GM21447 (cell line): ENCODE data around the gene POU2F2.

Experiments
- ATAC-seq: cut with Tn5 transposase; IDR thresholded peaks from one replicate; pipeline ENCODE4 v1.9.1; 2021; ENCODE audit not compliant: unreplicated experiment

The POU2F2 gene

GRCh38 chr19:42132030-42132628 lies at the start of gene POU2F2:
TSS of gene POU2F2 (minus strand) at chr19:42132446. CDS start at chr19:42132411, 35 bp downstream.
- ATAC-seq, result peak; percentile 28

- no peak for ATAC-seq
Observed at GRCh38 chr19:42178791-42179674, 46.8 kb upstream of the POU2F2 start.

- no peak for ATAC-seq
Observed at GRCh38 chr19:42177686-42178019, 45.4 kb upstream of the POU2F2 start.

- no peak for ATAC-seq
Observed at GRCh38 chr19:42176990-42177685, 44.9 kb upstream of the POU2F2 start.

- no peak for ATAC-seq
Observed at GRCh38 chr19:42176649-42176989, 44.4 kb upstream of the POU2F2 start.

- ATAC-seq, result no peak
Observed at GRCh38 chr19:42175952-42176648, 43.9 kb upstream of the POU2F2 start.

- ATAC-seq, result no peak
Observed at GRCh38 chr19:42174958-42175734, 42.9 kb upstream of the POU2F2 start.

GRCh38 chr19:42174188-42174587 lies 41.9 kb upstream of the POU2F2 start:
- ATAC-seq, result no peak

- ATAC-seq, result no peak
Observed at GRCh38 chr19:42173695-42174094, 41.4 kb upstream of the POU2F2 start.

GRCh38 chr19:42172261-42172660 lies 40.0 kb upstream of the POU2F2 start:
- ATAC-seq, result no peak

- ATAC-seq, result no peak
Observed at GRCh38 chr19:42170715-42171114, 38.5 kb upstream of the POU2F2 start.

GRCh38 chr19:42169486-42170413 lies 37.5 kb upstream of the POU2F2 start:
- ATAC-seq, result no peak

GRCh38 chr19:42168206-42168605 lies 36.0 kb upstream of the POU2F2 start:
- ATAC-seq, result no peak

GRCh38 chr19:42166316-42166715 lies 34.1 kb upstream of the POU2F2 start:
- no peak for ATAC-seq

GRCh38 chr19:42165146-42165545 lies 32.9 kb upstream of the POU2F2 start:
- ATAC-seq, result no peak

- no peak for ATAC-seq
Observed at GRCh38 chr19:42161616-42162263, 29.5 kb upstream of the POU2F2 start.

GRCh38 chr19:42159942-42160341 lies 27.7 kb upstream of the POU2F2 start:
- no peak for ATAC-seq

- ATAC-seq, result no peak
Observed at GRCh38 chr19:42158926-42159325, 26.7 kb upstream of the POU2F2 start.

GRCh38 chr19:42156571-42156970 lies 24.3 kb upstream of the POU2F2 start:
- no peak for ATAC-seq
